Adrenal gland (tissue), 12 donors: Measurements from ENCODE around the gene ATF5. TPM values are rescaled to one million over a fixed set of nuclear protein-coding genes. Genes with fewer than 3 reads are reported as not detected.
"Not testable (repeated sequence)": the region's sequence is repeated elsewhere in the genome, so short reads cannot be mapped to it uniquely, and the experiment has no call there.

Experiments
- DNase-seq, 7 donors: peaks; one replicate each; pipeline ENCODE4 v3.0.0-alpha.2; 2019 to 2020
- H3K27ac ChIP-seq, 5 donors: fragments of 200-600 bp; sonication (generic) in 4 of 5; 1 replicate in 3 of 5; 2 replicates in 2 of 5; pipeline versions ENCODE4 v1.5.1 to v1.8.0; 2016 to 2020; ENCODE audit warnings: mild to moderate bottlenecking in 1 of 5
- H3K27me3 ChIP-seq: fragments of 200-600 bp; 2 replicates; pipeline ENCODE4 v1.8.0; 2021
- H3K36me3 ChIP-seq, 2 donors: fragments of 200-600 bp; replicated peaks in 1 of 2; 1 replicate in 1 of 2; 2 replicates in 1 of 2; pipeline versions ENCODE4 v1.5.1 to v1.8.0; 2018 to 2022
- H3K4me1 ChIP-seq, 2 donors: fragments of 200-600 bp; replicated peaks in 1 of 2; 1 replicate in 1 of 2; 2 replicates in 1 of 2; pipeline versions ENCODE4 v1.5.1 to v1.8.0; 2018 to 2021
- H3K4me3 ChIP-seq, 4 donors: fragments of 200-600 bp; sonication (generic) in 3 of 4; one replicate each; pipeline ENCODE4 v1.5.1; 2016 to 2018
- H3K9me3 ChIP-seq, 3 donors: fragments of 200-600 bp; sonication (generic) in 1 of 3; replicated peaks in 1 of 3; 1 replicate in 2 of 3; 2 replicates in 1 of 3; pipeline versions ENCODE4 v1.5.1 to v1.8.0; 2016 to 2021
- POLR2A ChIP-seq, 2 donors: fragments of 450-650 bp; IDR thresholded peaks; one replicate each; pipeline ENCODE4 v1.6.1; 2017; ENCODE audit warnings: antibody characterized with exemption in 2 of 2, mild to moderate bottlenecking in 2 of 2, moderate library complexity in 1 of 2
- WGBS, 4 donors: extraction: QIAGEN DNeasy Blood & Tissue Kit in 2 of 4; methylation state at CpG; one replicate each; pipeline versions ENCODE4 v1.1.5 to v1.1.7; 2013 to 2017; 5-methylcytosine and 5-hydroxymethylcytosine counted together
- intact Hi-C, 2 donors: fragments of 100-400 bp; cut with DNase I; formaldehyde crosslinking; loops; one replicate each; pipeline versions ENCODE4 v1.14.1 to v1.15.0; 2022 to 2023
- polyA plus RNA-seq, 3 donors: library from polyadenylated mRNA; stranded (reverse); fragments of 200-250 nt in 2 of 3; fragments of 350-450 nt in 1 of 3; fragmentation: Illumina TruSeq in 1 of 3; extraction: RNeasy Lipid Tissue Mini Kit (QIAGEN cat#74804) in 1 of 3; gene quantifications; one replicate each; pipeline ENCODE4 v1.2.3, GENCODE V29; 2013 to 2014
- total RNA-seq, 9 donors: library from RNA; depleted of rRNA in 4 of 9; stranded (reverse); fragments of >200 nt in 4 of 9; fragments of 120-200 nt in 1 of 9; fragmentation: NEBNext Ultra II Directional in 1 of 9; extraction: Animal tissue kit (Norgen Biotek cat#: 25700) in 1 of 9; gene quantifications; one replicate each; pipeline versions ENCODE4 v1.1.0 to v1.2.4, GENCODE V29; 2013 to 2023
- TF ChIP-seq, protein P1 (sequence below), 6 experiments: fragments of 450-650 bp in 4 of 6; fragments of 200-600 bp in 2 of 6; sonication (generic) in 1 of 6; IDR thresholded peaks; 1 replicate in 5 of 6; 2 replicates in 1 of 6; pipeline versions ENCODE4 v1.5.1 to v1.8.0; 2016 to 2021; ENCODE audit warnings: antibody characterized with exemption in 6 of 6, mild to moderate bottlenecking in 2 of 6, moderate library complexity in 1 of 6
- donor health status: healthy with polysubstance abuse.
- donor health status: Bipolar disorder and iron deficiency.
- donor health status: DM: yes; HTN: yes; CAD: no.
- donor health status: DM: no; HTN: no; CAD: no.
- donor health status: DM: no; HTN: no; CAD: no.
- donor health status: DM: yes; HTN: yes; CAD: no.

The ATF5 gene
- total and polyA plus RNA-seq, 12 donors, result 14.3 to 114 (median 62.2) TPM

DNA sequence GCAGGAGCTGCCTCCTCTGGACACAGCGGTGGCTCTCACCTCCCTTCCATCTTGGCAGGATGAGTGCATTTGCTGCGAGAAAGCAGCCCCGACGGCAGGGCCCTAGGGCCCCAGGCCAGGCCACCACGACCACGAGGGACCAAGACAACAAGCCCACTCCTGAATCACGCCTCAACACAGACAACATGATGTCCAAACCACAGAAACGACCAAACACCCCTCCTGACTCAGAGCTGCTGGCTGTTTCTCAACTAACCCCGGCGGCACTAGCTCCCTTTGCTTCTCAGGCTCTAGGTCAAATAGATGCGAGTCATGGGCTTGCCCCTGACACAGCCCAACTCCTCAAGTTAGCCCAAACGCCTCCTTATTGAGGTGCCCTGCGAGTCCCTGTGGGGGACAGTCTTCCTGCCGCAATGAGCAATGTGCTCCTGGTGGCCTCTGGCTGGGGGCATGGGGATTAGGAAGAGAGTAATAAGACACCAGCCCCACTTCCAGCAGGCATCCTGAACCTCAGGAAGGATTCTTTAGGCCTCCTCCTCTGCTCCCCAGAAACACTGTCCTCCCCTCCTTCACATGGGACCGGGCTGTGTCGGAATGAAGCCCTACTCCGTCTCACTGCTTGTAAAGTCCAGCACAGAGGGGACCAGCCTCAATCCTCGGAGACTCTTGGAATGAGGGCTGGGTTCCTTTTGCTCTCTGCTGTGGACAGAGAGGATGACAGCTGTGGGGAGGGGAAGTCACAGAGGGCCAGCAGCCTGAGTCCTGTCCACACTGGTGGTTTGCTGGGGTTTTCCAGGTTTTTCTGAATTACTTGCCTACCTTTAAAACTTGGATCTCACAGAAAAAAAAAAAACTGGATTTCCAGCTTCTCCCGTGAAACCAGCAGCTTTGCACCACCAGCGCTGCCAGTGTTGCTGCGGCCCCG is 6.9 kb upstream of the ATF5 start:
- 68 to 76% (median 69%) methylated on average over 20 to 22 of the region's 22 CpGs for WGBS, 4 donors
- Histone ChIP-seq H3K4me1 (peaks cover 11 to 30% of the 10 kb centered on the region in 2 donors), H3K27ac (peak overlapping the region in 3 of 5 donors; percentile 26 to 67 (median 63)), H3K36me3 (peaks cover 0 to 31% of the 10 kb centered on the region in 2 donors), H3K9me3 (no peaks in the 10 kb centered on the region), H3K4me3 (no peak overlapping the region), H3K27me3 (no peaks in the 10 kb centered on the region)
- peak in 5 of 7 donors; percentile 63 to 80 (median 66) for DNase-seq
- intact Hi-C loops, result no loop called here
- no peak for TF ChIP-seq POLR2A (IDR thresholded peaks at IDR 0.05)
- TF ChIP-seq, protein P1, sequence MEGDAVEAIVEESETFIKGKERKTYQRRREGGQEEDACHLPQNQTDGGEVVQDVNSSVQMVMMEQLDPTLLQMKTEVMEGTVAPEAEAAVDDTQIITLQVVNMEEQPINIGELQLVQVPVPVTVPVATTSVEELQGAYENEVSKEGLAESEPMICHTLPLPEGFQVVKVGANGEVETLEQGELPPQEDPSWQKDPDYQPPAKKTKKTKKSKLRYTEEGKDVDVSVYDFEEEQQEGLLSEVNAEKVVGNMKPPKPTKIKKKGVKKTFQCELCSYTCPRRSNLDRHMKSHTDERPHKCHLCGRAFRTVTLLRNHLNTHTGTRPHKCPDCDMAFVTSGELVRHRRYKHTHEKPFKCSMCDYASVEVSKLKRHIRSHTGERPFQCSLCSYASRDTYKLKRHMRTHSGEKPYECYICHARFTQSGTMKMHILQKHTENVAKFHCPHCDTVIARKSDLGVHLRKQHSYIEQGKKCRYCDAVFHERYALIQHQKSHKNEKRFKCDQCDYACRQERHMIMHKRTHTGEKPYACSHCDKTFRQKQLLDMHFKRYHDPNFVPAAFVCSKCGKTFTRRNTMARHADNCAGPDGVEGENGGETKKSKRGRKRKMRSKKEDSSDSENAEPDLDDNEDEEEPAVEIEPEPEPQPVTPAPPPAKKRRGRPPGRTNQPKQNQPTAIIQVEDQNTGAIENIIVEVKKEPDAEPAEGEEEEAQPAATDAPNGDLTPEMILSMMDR (IDR thresholded peaks at IDR 0.05), result no peak

DNA sequence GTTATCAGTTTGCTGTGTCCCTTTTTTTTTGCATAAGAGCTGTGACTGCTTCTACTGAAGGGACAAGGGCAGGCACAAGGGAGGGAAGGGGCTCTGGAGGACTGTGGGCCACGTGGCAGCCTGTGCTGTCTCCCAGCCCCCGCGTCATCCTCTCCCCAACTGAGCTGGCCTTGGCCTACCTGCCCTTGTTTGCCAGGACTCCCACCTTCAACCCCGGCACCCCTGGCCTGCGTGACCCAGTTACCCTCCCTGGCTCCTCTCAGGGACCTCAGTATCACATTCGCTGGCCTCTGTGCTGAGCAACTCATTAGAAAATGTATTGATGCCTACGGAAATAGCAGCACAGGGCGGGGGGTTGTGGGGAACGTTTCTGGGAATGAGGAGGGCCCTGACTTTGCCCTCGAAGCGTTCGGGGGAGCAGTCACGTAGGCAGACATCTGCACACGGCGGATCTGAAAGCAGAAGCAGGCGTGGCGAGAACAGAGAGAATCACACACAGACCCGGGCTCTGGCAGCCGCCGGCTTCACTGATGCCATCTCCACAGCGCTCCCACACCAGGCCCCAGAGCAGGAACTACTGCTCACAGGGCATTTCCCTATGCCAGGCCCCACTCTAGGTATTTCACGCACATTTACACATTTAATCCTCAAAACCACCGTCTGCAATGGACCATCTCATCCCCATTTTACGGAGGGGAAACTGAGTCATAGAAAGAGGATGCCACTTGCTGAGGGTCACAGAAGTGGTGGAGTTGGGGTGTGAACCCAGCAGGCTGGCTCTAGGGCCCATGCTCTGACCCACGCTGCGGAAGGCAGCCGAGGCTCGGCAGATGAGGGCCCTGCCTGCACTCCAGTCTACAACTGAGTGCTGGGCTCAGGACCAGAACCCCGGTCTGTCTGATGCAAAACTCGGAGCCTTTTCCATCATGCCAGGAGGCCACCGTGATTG is 5.7 kb upstream of the ATF5 start:
- Histone ChIP-seq H3K36me3 (peaks cover 0 to 30% of the 10 kb centered on the region in 2 donors), H3K4me1 (peaks cover 21 to 42% of the 10 kb centered on the region in 2 donors), H3K27ac (peak overlapping the region in 2 of 5 donors; percentile 63 to 67), H3K27me3 (no peaks in the 10 kb centered on the region), H3K9me3 (no peaks in the 10 kb centered on the region), H3K4me3 (no peak overlapping the region)
- intact Hi-C loops, result no loop called here
- no peak for TF ChIP-seq POLR2A (IDR thresholded peaks at IDR 0.05)
- TF ChIP-seq, protein P1 (IDR thresholded peaks at IDR 0.05), result no peak
- peak in 4 of 7 donors; percentile 59 to 77 (median 68) for DNase-seq
- WGBS, 4 donors, result 61 to 75% (median 68%) methylated on average over 24 to 31 of the region's 31 CpGs

DNA sequence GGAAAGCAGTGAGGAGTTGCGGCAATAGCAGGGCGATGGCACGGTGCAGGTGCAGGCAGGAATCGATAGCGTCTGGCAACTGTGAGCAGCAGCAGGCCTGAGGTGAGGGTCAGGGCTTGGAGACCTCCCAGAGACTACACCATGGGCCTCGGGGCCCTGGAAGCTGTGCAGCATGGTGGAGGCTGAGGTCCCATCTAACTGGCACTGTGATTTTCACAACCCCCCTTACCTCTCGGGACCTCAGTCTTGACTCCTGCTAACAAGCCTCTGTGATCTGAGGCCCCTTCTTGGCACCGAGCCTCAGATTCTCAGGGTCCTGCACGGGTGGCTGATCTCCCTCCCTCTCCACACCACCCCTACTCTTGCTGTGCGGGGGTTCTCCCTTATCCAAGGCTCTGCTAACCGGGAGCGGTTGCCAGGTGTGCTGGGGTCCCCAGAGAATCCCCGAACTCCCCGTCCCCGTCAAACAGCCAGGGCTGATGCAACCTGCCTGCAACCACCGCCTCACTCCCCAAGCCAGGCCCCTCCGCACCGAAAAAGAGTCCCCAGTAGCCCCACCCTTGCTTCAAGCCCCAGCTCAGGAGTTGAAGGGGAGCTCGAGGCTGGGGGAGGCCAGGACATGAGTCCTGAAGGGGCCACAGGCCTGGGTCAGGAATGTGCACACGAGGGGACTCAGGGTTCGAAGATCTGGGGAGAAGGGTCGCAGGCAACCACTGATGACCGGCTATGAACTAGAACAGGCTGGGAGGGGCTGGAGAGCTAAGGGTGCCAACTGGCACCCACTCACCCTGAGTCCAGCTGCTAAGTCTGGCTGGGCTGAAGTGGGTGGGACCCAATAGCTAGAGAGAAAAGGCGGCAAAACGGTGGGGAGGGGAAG is 4.8 kb upstream of the ATF5 start:
- Histone ChIP-seq H3K9me3 (no peaks in the 10 kb centered on the region), H3K4me1 (peaks cover 21 to 43% of the 10 kb centered on the region in 2 donors), H3K27ac (peak overlapping the region in 2 of 5 donors; percentile 63 to 67), H3K36me3 (peaks cover 0 to 29% of the 10 kb centered on the region in 2 donors), H3K4me3 (no peak overlapping the region), H3K27me3 (no peaks in the 10 kb centered on the region)
- WGBS, 4 donors, result 82 to 88% (median 86%) methylated on average over 11 to 25 of the region's 25 CpGs
- DNase-seq, result no peak
- TF ChIP-seq, protein P1 (IDR thresholded peaks at IDR 0.05), result no peak
- TF ChIP-seq POLR2A (IDR thresholded peaks at IDR 0.05), result no peak
- intact Hi-C loops, result no loop called here

DNA sequence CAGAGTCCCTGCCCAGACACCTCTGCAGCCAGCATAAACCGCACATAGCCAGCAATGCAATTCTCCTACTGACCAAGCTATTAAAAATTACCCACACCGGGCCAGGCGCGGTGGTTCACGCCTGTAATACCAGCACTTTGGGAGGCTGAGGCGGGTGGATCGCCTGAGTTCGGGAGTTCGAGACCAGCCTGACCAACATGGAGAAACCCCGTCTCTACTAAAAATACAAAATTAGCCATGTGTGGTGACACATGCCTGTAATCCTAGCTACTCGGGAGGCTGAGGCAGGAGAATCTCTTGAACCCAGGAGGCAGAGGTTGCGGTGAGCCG is 4.2 kb upstream of the ATF5 start:
- H3K4me3 ChIP-seq, H3K9me3 ChIP-seq, DNase-seq, H3K27ac ChIP-seq, H3K27me3 ChIP-seq, intact Hi-C loops: not testable (repeated sequence)
- peaks cover 21 to 43% of the 10 kb centered on the region in 2 donors for H3K4me1 ChIP-seq
- H3K36me3 ChIP-seq, result peaks cover 0 to 29% of the 10 kb centered on the region in 2 donors
- WGBS, 4 donors, result 93 to 100% (median 95%) methylated on average over 12 to 13 of the region's 13 CpGs
